IMR-90 (cell line): ENCODE data around the gene PEAK1. TPM values are rescaled to one million over a fixed set of nuclear protein-coding genes. Genes with fewer than 3 reads are reported as not detected.

Source experiments
- ATAC-seq: fragments of 200-7000 bp; cut with Tn5 transposase; 2 replicates; pipeline ENCODE4 v1.9.1; 2020; ENCODE audit warnings: low read depth, mild to moderate bottlenecking, moderate library complexity
- BruUV-seq: library from RNA; stranded (reverse); fragments of 400-500 nt; replicated peaks from 2 replicates; lab custom pipeline; 2021; lab: Mats Ljungman, UMichigan
- CTCF ChIA-PET: fragments of 300-600 bp; formaldehyde crosslinking; extraction: SDS; loops from one replicate; lab custom pipeline; 2021; ENCODE audit warnings: antibody characterized with exemption; lab: Yijun Ruan, JAX
- POLR2A ChIA-PET: fragments of 300-600 bp; sonication (Branson Sonifier 250); formaldehyde crosslinking; loops from one replicate; lab custom pipeline; 2022; ENCODE audit warnings: antibody characterized with exemption; ENCODE audit not compliant: unreplicated experiment; lab: Charles Lee
- DNase-seq: peaks from one replicate; pipeline ENCODE4 v3.0.0; 2013
- H2AFZ ChIP-seq: replicated peaks from 2 replicates; pipeline ENCODE3; 2013; ENCODE audit warnings: low read length, mild to moderate bottlenecking; ENCODE audit not compliant: poor library complexity
- H2AK5ac ChIP-seq: 2 replicates; pipeline ENCODE4 v1.6.1; 2013; ENCODE audit warnings: low read depth, low read length, inconsistent platforms
- H2AK9ac ChIP-seq: replicated peaks from 2 replicates; pipeline ENCODE3; 2013; ENCODE audit warnings: mild to moderate bottlenecking, low read depth, low read length, moderate library complexity; ENCODE audit not compliant: poor library complexity
- H2BK120ac ChIP-seq: 2 replicates; pipeline ENCODE4 v1.6.1; 2013; ENCODE audit warnings: low read depth, low read length, inconsistent platforms
- H2BK15ac ChIP-seq: 3 replicates; pipeline ENCODE4 v1.6.1; 2013; ENCODE audit warnings: low read depth, low read length, inconsistent platforms
- H2BK20ac ChIP-seq: 2 replicates; pipeline ENCODE4 v1.6.1; 2013; ENCODE audit warnings: low read depth, mild to moderate bottlenecking, inconsistent platforms, low read length, moderate library complexity
- H2BK5ac ChIP-seq: 2 replicates; pipeline ENCODE4 v1.6.1; 2013; ENCODE audit warnings: mild to moderate bottlenecking, low read depth, low read length, inconsistent platforms; ENCODE audit not compliant: poor library complexity, severe bottlenecking
- H3K14ac ChIP-seq: replicated peaks from 2 replicates; pipeline ENCODE4 v1.6.1; 2013; ENCODE audit warnings: low read depth, low read length, inconsistent platforms
- H3K18ac ChIP-seq: 2 replicates; pipeline ENCODE4 v1.6.1; 2013; ENCODE audit warnings: low read depth, low read length, control low read depth
- H3K23ac ChIP-seq: 2 replicates; pipeline ENCODE4 v1.6.1; 2013; ENCODE audit warnings: low read depth, low read length, inconsistent platforms
- H3K27ac ChIP-seq: 2 replicates; pipeline ENCODE4 v1.5.1; 2013; ENCODE audit warnings: mild to moderate bottlenecking, control low read depth, low read length; ENCODE audit not compliant: insufficient read depth
- H3K27me3 ChIP-seq: 2 replicates; pipeline ENCODE4 v1.6.1; 2013; ENCODE audit warnings: low read length; ENCODE audit not compliant: control insufficient read depth, insufficient read depth
- H3K36me3 ChIP-seq: 2 replicates; pipeline ENCODE4 v1.6.1; 2013; ENCODE audit warnings: low read length, mixed read lengths; ENCODE audit not compliant: control insufficient read depth, insufficient read depth
- H3K4ac ChIP-seq: 2 replicates; pipeline ENCODE4 v1.6.1; 2013; ENCODE audit warnings: low read depth, low read length, inconsistent platforms
- H3K4me1 ChIP-seq: 2 replicates; pipeline ENCODE4 v1.6.1; 2013; ENCODE audit warnings: low read length, mixed read lengths; ENCODE audit not compliant: control insufficient read depth, insufficient read depth
- H3K4me2 ChIP-seq: 2 replicates; pipeline ENCODE4 v1.6.1; 2013; ENCODE audit warnings: low read depth, mild to moderate bottlenecking, control low read depth, low read length, moderate library complexity
- H3K4me3 ChIP-seq: 2 replicates; pipeline ENCODE4 v1.5.1; 2013; ENCODE audit warnings: low read depth, mild to moderate bottlenecking, control low read depth, low read length, moderate library complexity; ENCODE audit not compliant: insufficient read depth
- H3K56ac ChIP-seq: 2 replicates; pipeline ENCODE4 v1.6.1; 2013; ENCODE audit warnings: low read length, inconsistent platforms; ENCODE audit not compliant: insufficient read depth; ENCODE audit errors: extremely low read depth
- H3K79me1 ChIP-seq, 2 experiments: 2 replicates each; pipeline ENCODE4 v1.6.1; 2013; ENCODE audit warnings: low read length in 2 of 2, inconsistent platforms in 1 of 2, low read depth in 1 of 2
- H3K9ac ChIP-seq: 2 replicates; pipeline ENCODE4 v1.6.1; 2013; ENCODE audit warnings: low read depth, low read length, control low read depth
- H3K9me1 ChIP-seq: 2 replicates; pipeline ENCODE4 v1.6.1; 2013; ENCODE audit warnings: low read length, inconsistent platforms; ENCODE audit not compliant: insufficient read depth
- H3K9me3 ChIP-seq: 2 replicates; pipeline ENCODE4 v1.6.1; 2013; ENCODE audit warnings: low read length; ENCODE audit not compliant: control insufficient read depth, insufficient read depth
- H4K20me1 ChIP-seq: 2 replicates; pipeline ENCODE4 v1.6.1; 2013; ENCODE audit warnings: low read length, inconsistent platforms; ENCODE audit not compliant: insufficient read depth
- H4K5ac ChIP-seq: 2 replicates; pipeline ENCODE4 v1.6.1; 2013; ENCODE audit warnings: mild to moderate bottlenecking, low read depth, low read length, control low read depth
- H4K8ac ChIP-seq, 2 experiments: 2 replicates each; pipeline ENCODE4 v1.6.1; 2013; ENCODE audit warnings: low read depth in 2 of 2, low read length in 2 of 2, control low read depth in 1 of 2, inconsistent platforms in 1 of 2
- H4K91ac ChIP-seq: 2 replicates; pipeline ENCODE4 v1.6.1; 2013; ENCODE audit warnings: low read depth, low read length, inconsistent platforms; ENCODE audit not compliant: insufficient read depth
- BHLHE40 ChIP-seq: fragments of 150-350 bp; IDR thresholded peaks from 2 replicates; pipeline ENCODE4 v1.6.1; 2016; ENCODE audit warnings: mild to moderate bottlenecking, low read depth, low read length
- CEBPB ChIP-seq: IDR thresholded peaks from 2 replicates; pipeline ENCODE4 v1.6.1; 2012; ENCODE audit warnings: low read depth, low read length, improper control_type of control experiment
- CHD1 ChIP-seq: IDR thresholded peaks from 2 replicates; pipeline ENCODE4 v1.6.1; 2012; ENCODE audit warnings: low read depth, low read length, improper control_type of control experiment
- CTCF ChIP-seq: conservative IDR thresholded peaks from 2 replicates; pipeline ENCODE4 v1.5.1; 2012; ENCODE audit warnings: mild to moderate bottlenecking, low read depth, low read length, improper control_type of control experiment
- FOS ChIP-seq: fragments of 150-350 bp; IDR thresholded peaks from 2 replicates; pipeline ENCODE4 v1.6.1; 2016; ENCODE audit warnings: low read depth, low read length
- MAFK ChIP-seq: IDR thresholded peaks from 2 replicates; pipeline ENCODE4 v1.6.1; 2012; ENCODE audit warnings: low read depth, low read length, improper control_type of control experiment
- MAZ ChIP-seq: IDR thresholded peaks from 2 replicates; pipeline ENCODE4 v1.6.1; 2012; ENCODE audit warnings: low read depth, mild to moderate bottlenecking, low read length, improper control_type of control experiment, moderate library complexity, borderline replicate concordance
- MXI1 ChIP-seq: IDR thresholded peaks from 2 replicates; pipeline ENCODE4 v1.6.1; 2012; ENCODE audit warnings: low read depth, mild to moderate bottlenecking, low read length, moderate library complexity, borderline replicate concordance
- NFE2L2 ChIP-seq: fragments of 150-350 bp; IDR thresholded peaks from 2 replicates; pipeline ENCODE4 v1.6.1; 2016; ENCODE audit warnings: low read depth, mild to moderate bottlenecking, low read length
- POLR2A ChIP-seq: IDR thresholded peaks from 2 replicates; pipeline ENCODE4 v1.6.1; 2012; ENCODE audit warnings: mild to moderate bottlenecking, low read depth, low read length
- RAD21 ChIP-seq: IDR thresholded peaks from 2 replicates; pipeline ENCODE4 v1.6.1; 2012; ENCODE audit warnings: low read length, improper control_type of control experiment
- RCOR1 ChIP-seq: IDR thresholded peaks from 2 replicates; pipeline ENCODE4 v1.6.1; 2012; ENCODE audit warnings: mild to moderate bottlenecking, low read length, improper control_type of control experiment; ENCODE audit not compliant: insufficient replicate concordance
- RFX5 ChIP-seq: IDR thresholded peaks from 2 replicates; pipeline ENCODE4 v1.8.0; 2012; ENCODE audit warnings: low read depth, mild to moderate bottlenecking, low read length, moderate library complexity
- SMC3 ChIP-seq: fragments of 150-350 bp; IDR thresholded peaks from 2 replicates; pipeline ENCODE4 v1.6.1; 2016; ENCODE audit warnings: low read depth, mild to moderate bottlenecking, antibody characterized with exemption, low read length, moderate library complexity
- USF2 ChIP-seq: fragments of 150-350 bp; IDR thresholded peaks from 2 replicates; pipeline ENCODE4 v1.6.1; 2017; ENCODE audit warnings: mild to moderate bottlenecking, antibody characterized with exemption, low read length, low read depth
- WGBS, 2 experiments: methylation state at CpG; one replicate each; pipeline versions ENCODE4 v1.1.5 to v1.1.7; 2013; ENCODE audit warnings: missing lambda C conversion rate in 2 of 2; ENCODE audit not compliant: insufficient read length in 1 of 2; ENCODE audit errors: extremely low coverage in 2 of 2; 5-methylcytosine and 5-hydroxymethylcytosine counted together
- dilution Hi-C: fragments of 300-500 bp; cut with HindIII; formaldehyde crosslinking; loops from one replicate; pipeline ENCODE4 v1.14.3; 2018; ENCODE audit warnings: low sequenced_read_pairs; ENCODE audit not compliant: unreplicated experiment
- in situ Hi-C: fragments of 300-500 bp; cut with MboI; formaldehyde crosslinking; loops from 3 replicates; pipeline ENCODE4 v1.14.3; 2019; ENCODE audit warnings: low sequenced_read_pairs, inconsistent platforms, mixed read lengths
- intact Hi-C: fragments of 100-400 bp; cut with micrococcal nuclease; formaldehyde crosslinking; loops from 2 replicates; pipeline ENCODE4 v1.10.0; 2022
- polyA plus RNA-seq, 3 experiments: library from polyadenylated mRNA; depleted of rRNA; stranded (reverse); fragments of >200 nt; gene quantifications; 2 replicates each; pipeline ENCODE4 v1.2.3, GENCODE V29; 2012; ENCODE audit warnings: low replicate concordance in 1 of 3
- total RNA-seq: library from RNA; depleted of rRNA; stranded (reverse); fragments of >200 nt; gene quantifications from 2 replicates; pipeline ENCODE4 v1.2.3, GENCODE V29; 2012
- TF ChIP-seq, protein P1 (sequence below): fragments of 150-350 bp; IDR thresholded peaks from 2 replicates; pipeline ENCODE4 v1.6.1; 2016; ENCODE audit warnings: low read depth, mild to moderate bottlenecking, low read length, moderate library complexity, borderline replicate concordance

PEAK1 gene
- total and polyA plus RNA-seq, 2 of the 4 experiments (the other 2 are of a cell fraction) = 21.5 to 43.9 TPM

- H3K27ac ChIP-seq = no peak overlapping the region
- no peak overlapping the region for H3K4me2 ChIP-seq
- no peak overlapping the region for H3K18ac ChIP-seq
- no peak overlapping the region for H3K56ac ChIP-seq
- no peak overlapping the region for H3K9ac ChIP-seq
- TF ChIP-seq MAZ (no peak), NFE2L2 (no peak), CHD1 (no peak), RAD21 (no peak), POLR2A (no peak), BHLHE40 (no peak), FOS (no peak), SMC3 (no peak), MXI1 (no peak), CTCF (no peak), MAFK (no peak), CEBPB (no peak), RCOR1 (no peak), USF2 (no peak), RFX5 (no peak)
- TF ChIP-seq, protein P1, sequence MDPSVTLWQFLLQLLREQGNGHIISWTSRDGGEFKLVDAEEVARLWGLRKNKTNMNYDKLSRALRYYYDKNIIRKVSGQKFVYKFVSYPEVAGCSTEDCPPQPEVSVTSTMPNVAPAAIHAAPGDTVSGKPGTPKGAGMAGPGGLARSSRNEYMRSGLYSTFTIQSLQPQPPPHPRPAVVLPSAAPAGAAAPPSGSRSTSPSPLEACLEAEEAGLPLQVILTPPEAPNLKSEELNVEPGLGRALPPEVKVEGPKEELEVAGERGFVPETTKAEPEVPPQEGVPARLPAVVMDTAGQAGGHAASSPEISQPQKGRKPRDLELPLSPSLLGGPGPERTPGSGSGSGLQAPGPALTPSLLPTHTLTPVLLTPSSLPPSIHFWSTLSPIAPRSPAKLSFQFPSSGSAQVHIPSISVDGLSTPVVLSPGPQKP = no peak
- ATAC-seq (no peak), DNase-seq (no peak)
- H2BK20ac ChIP-seq = no peak overlapping the region
- H3K14ac ChIP-seq = no peak overlapping the region
- no peak overlapping the region for H2BK15ac ChIP-seq
- peaks cover 7% of the 10 kb centered on the region for H3K36me3 ChIP-seq
- H3K4ac ChIP-seq = no peak overlapping the region
- H2AFZ ChIP-seq = no peak overlapping the region
- no peak overlapping the region for H2BK5ac ChIP-seq
- peaks cover 0 to 18% of the 10 kb centered on the region in 2 experiments; a peak in 3 of 4 replicates for H3K79me1 ChIP-seq
- no CpG with 5 or more reads among the region's 2 CpGs for WGBS, 2 experiments
- H4K8ac ChIP-seq = no peak overlapping the region
- no peak overlapping the region for H3K23ac ChIP-seq
- H3K27me3 ChIP-seq = no peaks in the 10 kb centered on the region
- no peaks in the 10 kb centered on the region for H4K20me1 ChIP-seq
- POLR2A ChIA-PET = no interaction called here
- no peak overlapping the region for H2BK120ac ChIP-seq
- intact Hi-C loops = no loop called here
- dilution Hi-C loops = no loop called here
- H4K5ac ChIP-seq = no peak overlapping the region
- H3K9me1 ChIP-seq = no peaks in the 10 kb centered on the region
- no peak overlapping the region for H3K4me3 ChIP-seq
- H3K9me3 ChIP-seq = no peaks in the 10 kb centered on the region
- H3K4me1 ChIP-seq = no peaks in the 10 kb centered on the region
- no peak overlapping the region for H2AK9ac ChIP-seq
- no peak overlapping the region for H2AK5ac ChIP-seq
- in situ Hi-C loops = no loop called here
- no peak overlapping the region for H4K91ac ChIP-seq
- CTCF ChIA-PET = no interaction called here
- no TSS peak for BruUV-seq
These were observed 210.7 kb downstream of the PEAK1 start for GRCh38 chr15:77209221-77209620.
